Esophagus muscularis mucosa (tissue), 4 donors: ENCODE data around the gene ARHGEF7.

Experiments
- CTCF ChIP-seq, 3 experiments: fragments of 200-600 bp in 2 of 3; fragments of 450-650 bp in 1 of 3; sonication (generic) in 2 of 3; IDR thresholded peaks; one replicate each; pipeline ENCODE4 v1.5.1; 2017 to 2019; ENCODE audit warnings: antibody characterized with exemption in 3 of 3, mild to moderate bottlenecking in 2 of 3, moderate library complexity in 1 of 3
- EP300 ChIP-seq: sonication (generic); formaldehyde crosslinking; IDR thresholded peaks from one replicate; pipeline ENCODE4 v1.6.1; 2017; ENCODE audit warnings: antibody characterized with exemption
- POLR2A ChIP-seq: fragments of 450-650 bp; IDR thresholded peaks from one replicate; pipeline ENCODE4 v1.6.1; 2017; ENCODE audit warnings: antibody characterized with exemption, moderate library complexity, mild to moderate bottlenecking, low read depth
- POLR2AphosphoS5 ChIP-seq, 2 donors: sonication (generic); formaldehyde crosslinking; IDR thresholded peaks; one replicate each; pipeline ENCODE4 v1.6.1; 2017; ENCODE audit warnings: antibody characterized with exemption in 2 of 2

DNA sequence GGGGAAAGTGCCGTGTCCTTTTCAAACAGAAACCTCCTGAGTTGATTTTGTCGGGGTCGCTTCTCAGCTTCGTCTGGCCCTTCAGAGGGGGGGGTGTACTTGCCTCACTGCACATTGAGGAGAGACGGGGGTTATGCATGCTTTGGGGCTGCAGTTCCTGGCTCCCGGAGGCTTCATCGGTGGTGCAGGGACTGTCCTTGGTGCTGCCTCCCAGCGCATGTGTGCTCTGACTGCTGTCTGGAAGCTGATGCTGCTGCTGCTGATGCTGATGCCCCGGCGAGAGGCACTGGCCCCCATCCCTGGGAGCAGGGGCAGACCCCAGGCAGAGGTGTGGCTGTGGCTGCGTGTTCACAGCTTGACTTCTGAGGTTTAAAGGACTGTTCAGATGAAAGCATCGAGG, 91.0 kb downstream of the ARHGEF7 start:
- no peak for TF ChIP-seq POLR2A
- no peak for TF ChIP-seq CTCF (IDR thresholded peaks at IDR 0.05)
- no peak for TF ChIP-seq POLR2AphosphoS5 (IDR thresholded peaks at IDR 0.05)
- TF ChIP-seq EP300 = no peak
